Panc1 (cell line): ENCODE data around the gene UBR3. TPM values are rescaled to one million over a fixed set of nuclear protein-coding genes. Genes with fewer than 3 reads are reported as not detected.

ENCODE experiments used
- ATAC-seq: fragments of 200-7000 bp; cut with Tn5 transposase; 2 replicates; pipeline ENCODE4 v1.9.1; 2020; ENCODE audit warnings: mild to moderate bottlenecking, moderate library complexity
- BruUV-seq: library from RNA; stranded (reverse); fragments of 400-500 nt; replicated peaks from 2 replicates; lab custom pipeline; 2021; lab: Mats Ljungman, UMichigan
- CTCF ChIA-PET: fragments of 300-600 bp; sonication (Branson Sonifier 250); formaldehyde crosslinking; loops from one replicate; lab custom pipeline; 2022; ENCODE audit warnings: antibody characterized with exemption; lab: Charles Lee
- POLR2A ChIA-PET: fragments of 300-600 bp; sonication (Branson Sonifier 250); formaldehyde crosslinking; loops from one replicate; lab custom pipeline; 2022; ENCODE audit warnings: antibody characterized with exemption; lab: Charles Lee
- DNase-seq: peaks from one replicate; pipeline ENCODE4 v3.0.0-alpha.2; 2010; ENCODE audit warnings: low read depth, low spot score
- H3K27ac ChIP-seq: 2 replicates; pipeline ENCODE4 v1.5.1; 2011; ENCODE audit warnings: mild to moderate bottlenecking, low read length, inconsistent platforms
- H3K27me3 ChIP-seq: fragments of 200-500 bp; sonication (Bioruptor generic); 2 replicates; pipeline ENCODE4 v1.6.0; 2014; ENCODE audit warnings: low read length, inconsistent platforms; ENCODE audit not compliant: control insufficient read depth, insufficient read depth
- H3K36me3 ChIP-seq: fragments of 200-500 bp; sonication (Bioruptor generic); 2 replicates; pipeline ENCODE4 v1.5.1; 2014; ENCODE audit warnings: inconsistent platforms, mild to moderate bottlenecking, low read length, moderate library complexity; ENCODE audit not compliant: control insufficient read depth, insufficient read depth
- H3K4me1 ChIP-seq: 2 replicates; pipeline ENCODE4 v1.5.1; 2011; ENCODE audit warnings: inconsistent platforms, mild to moderate bottlenecking, low read length, moderate library complexity; ENCODE audit not compliant: control insufficient read depth, insufficient read depth
- H3K4me3 ChIP-seq, 2 experiments: 2 replicates each; pipeline ENCODE4 v1.5.1; 2011 to 2012; ENCODE audit warnings: low read depth in 2 of 2, low read length in 2 of 2, mild to moderate bottlenecking in 2 of 2, inconsistent platforms in 1 of 2, moderate library complexity in 1 of 2
- H3K9me3 ChIP-seq: fragments of 200-500 bp; sonication (Bioruptor generic); 2 replicates; pipeline ENCODE4 v1.5.1; 2014; ENCODE audit warnings: low read depth, mild to moderate bottlenecking, inconsistent platforms, low read length, moderate library complexity; ENCODE audit not compliant: control insufficient read depth, insufficient read depth
- CTCF ChIP-seq: fragments of 450-650 bp; IDR thresholded peaks from 2 replicates; pipeline ENCODE4 v1.5.1; 2017; ENCODE audit warnings: mild to moderate bottlenecking
- POLR2AphosphoS5 ChIP-seq: IDR thresholded peaks from 2 replicates; pipeline ENCODE4 v1.6.1; 2012; ENCODE audit warnings: mild to moderate bottlenecking, low read depth, low read length, moderate library complexity
- SIN3A ChIP-seq: IDR thresholded peaks from 2 replicates; pipeline ENCODE4 v1.6.1; 2012; ENCODE audit warnings: low read depth, mild to moderate bottlenecking, low read length, moderate library complexity, borderline replicate concordance; ENCODE audit not compliant: insufficient read depth
- TCF7L2 ChIP-seq: IDR thresholded peaks from 2 replicates; pipeline ENCODE4 v1.6.1; 2011; ENCODE audit warnings: mild to moderate bottlenecking, low read depth, low read length, inconsistent platforms
- in situ Hi-C: cut with HindIII; loops from 2 replicates; pipeline ENCODE4 v1.10.0; 2016; ENCODE audit warnings: low sequenced_read_pairs, low pct_unique_long_range_greater_than_20kb
- intact Hi-C: fragments of 100-400 bp; cut with micrococcal nuclease; formaldehyde crosslinking; loops from one replicate; pipeline ENCODE4 v1.10.0; 2022; ENCODE audit not compliant: unreplicated experiment
- total RNA-seq: library from RNA; stranded (reverse); gene quantifications from one replicate; pipeline ENCODE4 v1.2.1, GENCODE V29; 2021; ENCODE audit not compliant: unreplicated experiment
- TF ChIP-seq, protein P1 (sequence below), 2 experiments: IDR thresholded peaks; 2 replicates each; pipeline ENCODE4 v1.6.1; 2011 to 2012; ENCODE audit warnings: low read depth in 2 of 2, control low read depth in 1 of 2, low read length in 1 of 2, mild to moderate bottlenecking in 1 of 2, moderate library complexity in 1 of 2; ENCODE audit not compliant: insufficient read depth in 1 of 2

UBR3 gene
- total RNA-seq, 1 experiment from 2014 or later, result 27.9 TPM

DNA sequence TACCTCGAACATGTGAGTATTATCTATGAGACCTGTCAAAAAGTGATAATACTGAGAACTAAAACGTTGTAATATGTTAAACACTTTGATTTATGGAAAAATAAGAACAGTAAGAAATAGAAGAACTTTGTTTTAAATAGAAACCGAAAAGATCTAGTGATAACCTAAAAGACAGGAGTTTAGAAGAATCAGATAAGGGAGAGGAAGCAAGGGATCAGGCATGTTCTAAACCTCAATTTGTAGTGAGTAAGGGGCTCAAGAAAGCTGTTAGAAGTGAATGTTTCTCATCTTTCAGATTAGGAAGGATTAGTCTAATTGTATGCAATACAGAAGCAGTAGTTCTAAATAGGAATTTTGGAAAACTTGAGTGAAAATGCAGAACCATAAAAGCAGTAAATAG, 182.0 kb downstream of the UBR3 start:
- ATAC-seq (no peak), DNase-seq (no peak)
- no peak overlapping the region for H3K27ac ChIP-seq
- intact Hi-C loops (no loop called here), in situ Hi-C loops (no loop called here)
- ChIA-PET CTCF (no interaction called here), POLR2A (no interaction called here)
- no peak overlapping the region for H3K4me3 ChIP-seq
- 0 out of 2 replicates have a peak, but pooled peaks cover 2% of the 10 kb centered on the region for H3K4me1 ChIP-seq
- no TSS peak for BruUV-seq
- H3K27me3 ChIP-seq, result no peaks in the 10 kb centered on the region
- H3K9me3 ChIP-seq, result no peaks in the 10 kb centered on the region
- no peak for TF ChIP-seq CTCF
- TF ChIP-seq TCF7L2, result no peak
- TF ChIP-seq, protein P1, sequence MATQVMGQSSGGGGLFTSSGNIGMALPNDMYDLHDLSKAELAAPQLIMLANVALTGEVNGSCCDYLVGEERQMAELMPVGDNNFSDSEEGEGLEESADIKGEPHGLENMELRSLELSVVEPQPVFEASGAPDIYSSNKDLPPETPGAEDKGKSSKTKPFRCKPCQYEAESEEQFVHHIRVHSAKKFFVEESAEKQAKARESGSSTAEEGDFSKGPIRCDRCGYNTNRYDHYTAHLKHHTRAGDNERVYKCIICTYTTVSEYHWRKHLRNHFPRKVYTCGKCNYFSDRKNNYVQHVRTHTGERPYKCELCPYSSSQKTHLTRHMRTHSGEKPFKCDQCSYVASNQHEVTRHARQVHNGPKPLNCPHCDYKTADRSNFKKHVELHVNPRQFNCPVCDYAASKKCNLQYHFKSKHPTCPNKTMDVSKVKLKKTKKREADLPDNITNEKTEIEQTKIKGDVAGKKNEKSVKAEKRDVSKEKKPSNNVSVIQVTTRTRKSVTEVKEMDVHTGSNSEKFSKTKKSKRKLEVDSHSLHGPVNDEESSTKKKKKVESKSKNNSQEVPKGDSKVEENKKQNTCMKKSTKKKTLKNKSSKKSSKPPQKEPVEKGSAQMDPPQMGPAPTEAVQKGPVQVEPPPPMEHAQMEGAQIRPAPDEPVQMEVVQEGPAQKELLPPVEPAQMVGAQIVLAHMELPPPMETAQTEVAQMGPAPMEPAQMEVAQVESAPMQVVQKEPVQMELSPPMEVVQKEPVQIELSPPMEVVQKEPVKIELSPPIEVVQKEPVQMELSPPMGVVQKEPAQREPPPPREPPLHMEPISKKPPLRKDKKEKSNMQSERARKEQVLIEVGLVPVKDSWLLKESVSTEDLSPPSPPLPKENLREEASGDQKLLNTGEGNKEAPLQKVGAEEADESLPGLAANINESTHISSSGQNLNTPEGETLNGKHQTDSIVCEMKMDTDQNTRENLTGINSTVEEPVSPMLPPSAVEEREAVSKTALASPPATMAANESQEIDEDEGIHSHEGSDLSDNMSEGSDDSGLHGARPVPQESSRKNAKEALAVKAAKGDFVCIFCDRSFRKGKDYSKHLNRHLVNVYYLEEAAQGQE (IDR thresholded peaks at IDR 0.05; ENCODE audit: insufficient read depth in 1 of 2, low read depth in 2 of 2, low read length in 1 of 2), result no peak
- no peak for TF ChIP-seq POLR2AphosphoS5
- no peak for TF ChIP-seq SIN3A
- H3K36me3 ChIP-seq, result no peaks in the 10 kb centered on the region; the same call in 1 of the 2 replicates

DNA sequence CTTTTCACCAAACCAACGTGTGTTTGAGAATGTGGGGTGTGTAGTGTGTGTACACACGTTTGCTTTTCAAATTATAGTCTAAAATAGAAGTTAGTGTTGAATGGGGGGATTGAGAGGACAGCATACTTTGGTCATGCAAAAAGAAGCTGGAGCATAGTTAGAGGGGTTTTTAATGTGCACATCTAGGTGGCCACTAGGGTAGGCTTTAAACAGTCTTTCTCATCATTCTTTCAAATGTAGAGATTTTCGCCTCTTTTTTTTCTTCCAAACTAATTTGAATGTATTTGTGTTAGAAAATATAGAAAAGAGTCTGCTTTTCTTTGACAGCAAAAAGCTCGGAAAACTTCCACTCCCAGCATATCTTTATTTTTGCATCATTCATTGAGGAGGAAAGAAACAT, 185.5 kb downstream of the UBR3 start:
- no peak overlapping the region for H3K4me3 ChIP-seq
- no peak for DNase-seq
- H3K9me3 ChIP-seq, result no peaks in the 10 kb centered on the region
- H3K4me1 ChIP-seq, result 0 out of 2 replicates have a peak, but pooled peaks cover 2% of the 10 kb centered on the region
- BruUV-seq, result no TSS peak
- no peaks in the 10 kb centered on the region; the same call in 1 of the 2 replicates for H3K36me3 ChIP-seq
- no peak overlapping the region for H3K27ac ChIP-seq
- TF ChIP-seq TCF7L2 (no peak), SIN3A (no peak)
- ChIA-PET POLR2A (no interaction called here), CTCF (interaction anchor here (0.7 kb wide), 1 partner anchor 11 kb away, joined by 5 read pairs; no protein-coding TSS in a partner anchor)
- intact Hi-C loops, result no loop called here
- H3K27me3 ChIP-seq, result no peaks in the 10 kb centered on the region
- in situ Hi-C loops, result no loop called here
- no peak for ATAC-seq

- in situ Hi-C loops (no loop called here), intact Hi-C loops (no loop called here)
- TF ChIP-seq POLR2AphosphoS5 (no peak), SIN3A (no peak), TCF7L2 (no peak), CTCF (no peak)
- TF ChIP-seq, protein P1 (IDR thresholded peaks at IDR 0.05; ENCODE audit: insufficient read depth in 1 of 2, low read depth in 2 of 2, low read length in 1 of 2), result no peak
- Histone ChIP-seq H3K27me3 (no peaks in the 10 kb centered on the region), H3K4me1 (0 out of 2 replicates have a peak, but pooled peaks cover 2% of the 10 kb centered on the region), H3K4me3 (no peak overlapping the region), H3K9me3 (no peaks in the 10 kb centered on the region), H3K36me3 (no peaks in the 10 kb centered on the region; the same call in 1 of the 2 replicates), H3K27ac (no peak overlapping the region; the same call in 1 of the 2 replicates)
- DNase-seq, result no peak
- POLR2A ChIA-PET, result no interaction called here
- ATAC-seq, result no peak
- CTCF ChIA-PET, result no interaction called here
- no TSS peak for BruUV-seq
Observed at GRCh38 chr2:170013802-170014551, 186.7 kb downstream of the UBR3 start.
